Activated T-helper 1 cell treated with anti-CD3 and anti-CD28 coated beads, Interleukin-12 subunit alpha, Interleukin-12 subunit beta, Interleukin-2, Interleukin-4 antibody, amounts not matched to agents 30 ng/mL and 10 ng/mL and 1 ng/mL, durations not matched to agents 14 hours and 24 hours and 36 hours (primary cell): ENCODE results near the gene CTNNA1. TPM values are rescaled to one million over a fixed set of nuclear protein-coding genes. Genes with fewer than 3 reads are reported as not detected.

Experiments used
- DNase-seq: peaks from one replicate; pipeline ENCODE4 v3.0.0; 2021; ENCODE audit warnings: low spot score
- H3K27ac Mint-ChIP-seq: one replicate; pipeline ENCODE4 v1.8.0; 2021; ENCODE audit warnings: mild to moderate bottlenecking, mixed read lengths
- H3K27me3 Mint-ChIP-seq: one replicate; pipeline ENCODE4 v1.8.0; 2022; ENCODE audit warnings: mild to moderate bottlenecking, moderate library complexity, mixed read lengths; ENCODE audit not compliant: insufficient read depth
- H3K36me3 Mint-ChIP-seq: one replicate; pipeline ENCODE4 v1.8.0; 2021; ENCODE audit warnings: low read depth, mixed read lengths
- H3K4me1 Mint-ChIP-seq: one replicate; pipeline ENCODE4 v1.8.0; 2021; ENCODE audit warnings: low read depth, mixed read lengths
- H3K4me3 Mint-ChIP-seq: one replicate; pipeline ENCODE4 v1.8.0; 2021; ENCODE audit warnings: mild to moderate bottlenecking, moderate library complexity, mixed read lengths
- H3K9me3 Mint-ChIP-seq: one replicate; pipeline ENCODE4 v1.8.0; 2021; ENCODE audit warnings: mixed read lengths
- intact Hi-C: fragments of 100-400 bp; cut with micrococcal nuclease; formaldehyde crosslinking; loops from one replicate; pipeline ENCODE4 v1.15.1; 2024
- total RNA-seq: library from RNA; stranded (reverse); gene quantifications from 2 replicates; pipeline ENCODE4 v1.2.3, GENCODE V29; 2022

Gene CTNNA1
- total RNA-seq, 1 donor from 2014 or later, result 58.0 TPM

- peaks cover 9% of the 10 kb centered on the region for H3K4me1 Mint-ChIP-seq
- H3K27me3 Mint-ChIP-seq, result peaks cover 28% of the 10 kb centered on the region
- H3K4me3 Mint-ChIP-seq, result no peak overlapping the region
- peaks cover 12% of the 10 kb centered on the region for H3K9me3 Mint-ChIP-seq
- intact Hi-C loops, result no loop called here
- DNase-seq, result no peak
- H3K27ac Mint-ChIP-seq, result no peak overlapping the region
- H3K36me3 Mint-ChIP-seq, result peaks cover 2% of the 10 kb centered on the region
Measured at GRCh38 chr5:138867011-138867410, 113.8 kb downstream of the CTNNA1 start.

- no peaks in the 10 kb centered on the region for H3K36me3 Mint-ChIP-seq
- intact Hi-C loops, result no loop called here
- DNase-seq, result no peak
- H3K27ac Mint-ChIP-seq, result no peak overlapping the region
- H3K9me3 Mint-ChIP-seq, result peaks cover 4% of the 10 kb centered on the region
- no peak overlapping the region for H3K4me3 Mint-ChIP-seq
- H3K4me1 Mint-ChIP-seq, result peaks cover 9% of the 10 kb centered on the region
- peaks cover 29% of the 10 kb centered on the region for H3K27me3 Mint-ChIP-seq
Measured at GRCh38 chr5:138869038-138869437, 115.8 kb downstream of the CTNNA1 start.

DNA sequence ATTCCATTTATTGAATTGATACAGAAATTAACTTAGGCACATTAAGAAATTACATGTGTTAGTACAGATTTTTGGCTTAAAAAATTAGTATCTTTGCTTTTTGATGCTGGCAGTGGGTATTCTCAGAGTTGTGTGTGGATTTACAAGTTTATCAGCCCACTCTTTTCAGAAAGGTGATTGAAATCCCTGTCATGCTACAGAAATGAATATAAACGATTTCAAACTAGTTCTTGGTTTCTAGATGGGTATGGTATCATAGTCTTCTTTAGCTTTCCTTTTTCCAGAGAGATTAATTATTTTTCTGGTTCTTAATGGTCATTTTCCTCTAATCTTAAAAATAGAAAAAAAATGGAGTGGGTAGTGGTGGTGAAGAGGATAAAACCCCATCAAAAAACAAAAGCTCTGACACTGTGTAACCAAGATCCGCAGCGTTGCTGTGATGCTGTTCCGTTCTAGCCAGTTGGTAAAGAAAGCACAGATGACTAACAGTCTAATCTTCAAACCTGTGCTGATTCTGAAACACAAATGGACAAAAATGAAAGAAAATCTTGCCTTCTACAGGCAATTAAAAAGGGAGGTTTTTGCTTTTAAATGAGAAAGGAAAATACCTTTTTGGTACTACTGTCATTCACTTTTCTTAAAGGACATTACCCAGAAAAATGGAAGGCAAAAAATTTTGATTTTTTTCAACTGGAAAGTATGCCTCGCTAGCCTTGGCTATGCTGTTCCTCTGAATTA lies 116.7 kb downstream of the CTNNA1 start:
- Mint-ChIP-seq H3K4me3 (no peak overlapping the region), H3K36me3 (no peaks in the 10 kb centered on the region), H3K27ac (no peak overlapping the region), H3K4me1 (peaks cover 9% of the 10 kb centered on the region), H3K9me3 (no peaks in the 10 kb centered on the region), H3K27me3 (peaks cover 29% of the 10 kb centered on the region)
- no peak for DNase-seq
- intact Hi-C loops, result loop anchor here (1.0 kb wide), 1 partner anchor 382 kb away; no protein-coding TSS in a partner anchor

DNA sequence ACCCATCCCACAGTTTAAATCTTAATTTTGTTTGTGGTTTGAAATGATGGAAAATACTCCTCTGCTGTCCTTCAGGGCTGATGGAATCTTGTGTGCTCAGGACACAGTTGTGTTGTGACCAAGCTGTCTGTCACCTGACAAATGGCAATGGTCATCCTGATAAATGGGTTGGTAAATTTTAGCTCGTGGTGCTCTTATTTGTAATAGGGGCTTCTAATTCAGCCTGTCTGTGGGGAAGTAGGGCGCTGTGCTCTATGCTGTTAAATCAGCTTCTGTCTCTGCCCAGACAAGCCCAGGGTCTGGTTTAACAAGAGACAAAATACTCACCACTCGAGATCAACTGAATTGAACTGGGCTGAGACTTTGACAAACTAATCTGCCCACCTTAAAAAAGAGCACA lies 117.4 kb downstream of the CTNNA1 start:
- no peak for DNase-seq
- Mint-ChIP-seq H3K27ac (no peak overlapping the region), H3K4me3 (no peak overlapping the region), H3K27me3 (peaks cover 32% of the 10 kb centered on the region), H3K9me3 (no peaks in the 10 kb centered on the region), H3K4me1 (peaks cover 9% of the 10 kb centered on the region), H3K36me3 (no peaks in the 10 kb centered on the region)
- intact Hi-C loops, result loop anchor here (1.0 kb wide), 1 partner anchor 382 kb away; no protein-coding TSS in a partner anchor

DNA sequence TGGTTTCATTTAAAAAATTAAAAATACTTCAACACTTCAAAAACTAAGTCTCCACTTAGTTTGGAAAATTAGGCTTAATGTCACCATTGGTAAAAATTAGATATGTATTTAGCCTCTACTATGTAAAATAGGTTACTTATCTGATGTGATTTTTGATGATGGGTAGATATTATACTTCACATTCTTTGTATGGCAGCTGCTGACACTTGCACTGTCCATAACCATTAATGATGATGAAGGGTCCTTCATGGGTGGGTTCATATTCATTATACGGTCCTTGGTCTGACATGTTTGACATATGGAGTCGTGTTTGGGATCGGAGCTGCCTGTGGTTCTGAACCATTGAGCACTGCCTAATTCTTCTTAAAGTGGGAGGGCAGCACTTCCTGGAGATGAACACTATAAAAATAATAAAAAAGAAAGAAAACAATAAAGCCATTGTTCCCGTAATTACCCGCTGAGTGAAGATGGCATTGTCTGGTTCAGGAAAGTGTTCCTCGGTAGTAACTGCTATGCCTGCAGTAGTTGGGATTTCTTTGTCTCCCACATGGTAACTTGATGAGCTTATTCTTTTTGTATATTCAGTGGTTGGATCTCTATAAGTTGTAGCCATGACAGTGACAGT lies 119.7 kb downstream of the CTNNA1 start:
- no peak overlapping the region for H3K27ac Mint-ChIP-seq
- intact Hi-C loops, result no loop called here

DNA sequence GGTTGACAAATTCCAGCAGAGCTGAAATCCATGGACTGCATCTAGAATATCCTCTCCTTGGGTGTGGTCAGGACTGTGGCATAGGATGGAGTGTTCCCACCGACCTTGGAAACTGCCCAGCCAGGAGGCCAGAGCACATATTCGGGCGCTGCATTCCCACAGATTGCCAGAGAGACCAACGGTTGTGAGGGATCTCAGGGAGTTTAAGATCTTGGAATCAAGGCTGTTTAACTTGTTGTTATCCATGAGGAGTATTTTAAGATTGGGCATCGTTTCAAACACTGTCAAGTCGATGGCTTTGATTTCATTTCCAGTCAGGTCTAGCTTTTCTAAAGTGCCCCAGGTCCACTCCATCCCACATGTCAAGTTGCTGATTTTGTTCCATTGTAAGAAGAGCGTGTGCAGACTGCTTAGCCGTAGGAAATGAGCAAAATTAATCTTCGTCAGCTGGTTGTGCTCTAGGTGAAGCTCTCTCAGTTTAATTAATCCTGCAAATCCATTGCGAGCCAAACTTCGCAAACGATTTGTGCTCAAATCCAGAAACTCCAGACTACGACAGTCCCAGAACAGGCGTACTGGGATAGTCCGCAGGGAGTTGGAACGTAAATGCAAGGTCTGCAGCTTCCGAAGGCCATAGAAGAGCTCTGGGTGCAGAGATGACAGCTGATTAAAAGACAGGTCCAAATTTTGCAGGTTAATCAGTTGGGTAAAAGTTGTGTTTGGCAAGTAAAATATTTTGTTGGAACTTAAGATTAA lies 120.4 kb downstream of the CTNNA1 start:
- Mint-ChIP-seq H3K27ac (no peak overlapping the region), H3K36me3 (no peaks in the 10 kb centered on the region), H3K4me3 (no peak overlapping the region), H3K27me3 (peaks cover 34% of the 10 kb centered on the region), H3K4me1 (peaks cover 9% of the 10 kb centered on the region), H3K9me3 (peaks cover 5% of the 10 kb centered on the region)
- intact Hi-C loops, result no loop called here
- DNase-seq, result no peak

More for the DNA sequence above, 119.7 kb downstream of the CTNNA1 start:
- H3K27me3 Mint-ChIP-seq, result peaks cover 32% of the 10 kb centered on the region
- peaks cover 9% of the 10 kb centered on the region for H3K4me1 Mint-ChIP-seq
- H3K9me3 Mint-ChIP-seq, result peaks cover 5% of the 10 kb centered on the region
- H3K4me3 Mint-ChIP-seq, result no peak overlapping the region
- no peak for DNase-seq
- H3K36me3 Mint-ChIP-seq, result no peaks in the 10 kb centered on the region

DNA sequence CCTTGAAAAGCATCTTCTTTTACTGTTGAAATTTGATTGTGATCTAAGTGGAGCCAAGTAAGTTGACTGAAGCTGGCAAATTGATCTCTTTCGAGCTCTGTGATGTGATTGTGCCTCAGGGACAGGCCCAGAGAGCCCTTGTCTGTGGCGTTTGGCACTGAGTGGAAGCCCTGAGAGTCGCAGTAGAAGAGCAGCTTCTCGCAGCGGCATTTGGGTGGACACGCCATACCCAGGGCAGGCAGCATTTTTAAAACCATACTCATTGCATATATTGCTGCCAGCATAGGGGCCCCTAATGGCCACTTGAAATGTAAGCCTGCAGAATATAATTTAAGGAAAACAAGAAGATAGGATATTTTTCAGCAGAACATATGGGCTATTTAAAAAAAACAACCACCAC lies 121.0 kb downstream of the CTNNA1 start:
- Mint-ChIP-seq H3K9me3 (peaks cover 5% of the 10 kb centered on the region), H3K27me3 (peaks cover 33% of the 10 kb centered on the region), H3K27ac (no peak overlapping the region), H3K36me3 (no peaks in the 10 kb centered on the region), H3K4me1 (peaks cover 9% of the 10 kb centered on the region), H3K4me3 (no peak overlapping the region)
- intact Hi-C loops, result no loop called here
- no peak for DNase-seq

GRCh38 chr5:138874771-138875551 lies 121.7 kb downstream of the CTNNA1 start, which contains the start of gene LRRTM2:
TSS of gene LRRTM2 (minus strand) at chr5:138875335. CDS start at chr5:138874911, 424 bp downstream.
- intact Hi-C loops, result no loop called here
- Mint-ChIP-seq H3K27ac (no peak within 1 kb of the TSS), H3K9me3 (peaks cover 5% of the 10 kb centered on the region), H3K4me3 (no peak within 1 kb of the TSS), H3K36me3 (no peaks in the 10 kb centered on the region), H3K27me3 (peaks cover 26% of the 10 kb centered on the region), H3K4me1 (peaks cover 4% of the 10 kb centered on the region)
- DNase-seq, result no peak

- Mint-ChIP-seq H3K36me3 (no peaks in the 10 kb centered on the region), H3K4me1 (no peaks in the 10 kb centered on the region), H3K4me3 (no peak overlapping the region), H3K27me3 (peaks cover 22% of the 10 kb centered on the region), H3K27ac (no peak overlapping the region), H3K9me3 (peaks cover 5% of the 10 kb centered on the region)
- intact Hi-C loops, result no loop called here
- DNase-seq, result no peak
Measured at GRCh38 chr5:138875552-138875875, 122.3 kb downstream of the CTNNA1 start.

GRCh38 chr5:138875946-138876345 lies 122.7 kb downstream of the CTNNA1 start:
- Mint-ChIP-seq H3K9me3 (peaks cover 5% of the 10 kb centered on the region), H3K27me3 (peaks cover 19% of the 10 kb centered on the region), H3K4me3 (no peak overlapping the region), H3K4me1 (no peaks in the 10 kb centered on the region), H3K36me3 (no peaks in the 10 kb centered on the region), H3K27ac (no peak overlapping the region)
- no peak for DNase-seq
- intact Hi-C loops, result no loop called here

GRCh38 chr5:138876811-138877210 lies 123.6 kb downstream of the CTNNA1 start:
- Mint-ChIP-seq H3K9me3 (peaks cover 5% of the 10 kb centered on the region), H3K4me1 (no peaks in the 10 kb centered on the region), H3K4me3 (no peak overlapping the region), H3K36me3 (no peaks in the 10 kb centered on the region), H3K27ac (no peak overlapping the region), H3K27me3 (peaks cover 15% of the 10 kb centered on the region)
- intact Hi-C loops, result no loop called here
- no peak for DNase-seq

DNA sequence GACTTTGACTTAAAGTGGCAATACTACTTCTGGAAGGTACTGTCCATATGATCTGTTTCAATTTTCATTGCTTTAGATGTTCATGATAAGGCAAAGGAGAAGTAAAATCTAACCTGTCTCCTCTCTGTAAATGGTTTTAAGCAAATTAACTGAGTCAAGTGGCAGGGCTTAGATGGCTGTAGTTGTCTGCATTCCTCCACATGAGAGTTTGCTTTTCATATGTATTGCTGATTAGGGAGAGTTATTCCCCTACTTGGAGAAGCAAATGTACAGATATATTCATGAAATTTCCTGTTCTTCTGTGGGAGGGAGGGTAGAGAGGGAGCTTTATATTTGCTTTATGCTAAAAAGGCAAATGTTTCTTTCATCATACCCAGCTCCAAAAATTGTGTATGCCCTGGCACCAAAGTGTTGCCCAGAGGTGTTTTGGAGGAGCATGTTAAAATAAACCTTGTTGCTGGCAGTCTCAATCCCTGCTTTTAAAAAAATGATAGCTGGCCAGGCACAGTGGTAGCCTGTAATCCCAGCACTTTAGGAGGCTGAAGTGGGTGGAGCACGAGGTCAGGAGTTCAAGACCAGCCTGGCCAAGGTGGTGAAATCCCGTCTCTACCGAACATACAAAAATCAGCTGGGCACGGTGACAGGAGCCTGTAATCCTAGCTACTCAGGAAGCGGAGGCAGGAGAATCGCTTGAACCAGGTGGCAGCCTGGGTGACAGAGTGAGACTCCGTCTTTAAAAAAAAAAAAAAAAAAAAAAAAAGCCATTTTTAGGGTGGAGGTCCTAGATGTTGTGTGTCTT lies 125.4 kb downstream of the CTNNA1 start:
- peaks cover 5% of the 10 kb centered on the region for H3K9me3 Mint-ChIP-seq
- no peak overlapping the region for H3K4me3 Mint-ChIP-seq
- H3K27me3 Mint-ChIP-seq, result peaks cover 18% of the 10 kb centered on the region
- H3K27ac Mint-ChIP-seq, result no peak overlapping the region
- no peak for DNase-seq
- no peaks in the 10 kb centered on the region for H3K4me1 Mint-ChIP-seq
- intact Hi-C loops, result no loop called here
- no peaks in the 10 kb centered on the region for H3K36me3 Mint-ChIP-seq
